ENCODE data around the gene DNMT3L.
"Not testable (repeated sequence)": the region's sequence is repeated elsewhere in the genome, so short reads cannot be mapped to it uniquely, and the experiment has no call there.

DNMT3L gene

DNA sequence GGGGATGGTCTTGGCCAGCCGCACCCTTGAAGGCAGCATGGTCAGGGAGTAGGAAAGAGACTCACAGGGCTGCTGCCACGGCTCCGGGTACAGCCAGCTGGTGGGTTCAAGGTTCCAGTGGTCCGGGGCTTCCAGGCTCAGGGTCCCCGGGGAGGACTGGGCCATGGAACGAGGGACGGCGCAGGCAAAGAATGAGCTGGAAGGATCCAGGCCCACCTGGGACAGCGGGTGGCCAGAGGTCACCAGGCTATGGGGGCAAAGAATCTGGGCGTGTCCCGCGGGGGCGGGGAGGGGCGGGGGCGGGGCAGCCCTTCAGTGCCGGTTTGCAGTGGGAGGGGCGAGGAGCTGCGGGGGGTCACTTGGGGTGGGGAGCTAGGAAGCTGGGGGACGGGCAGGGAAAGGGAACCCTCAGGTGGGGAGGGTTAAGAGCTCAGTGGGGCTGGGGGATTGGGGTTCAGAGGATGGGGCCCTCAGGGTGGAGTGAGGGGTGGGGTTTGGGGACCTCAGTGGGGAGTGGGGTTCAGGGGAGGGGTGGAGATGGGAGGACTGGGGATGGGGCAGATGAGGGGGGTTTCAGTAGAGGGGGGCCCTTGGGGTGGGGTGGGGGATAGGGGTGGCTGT, at the start of gene DNMT3L:
Gene DNMT3L (minus strand): TSS at position 223 of the 621 bp plus-strand sequence. CDS start 638 bp downstream, outside the sequence.
- no peak for ATAC-seq

DNA sequence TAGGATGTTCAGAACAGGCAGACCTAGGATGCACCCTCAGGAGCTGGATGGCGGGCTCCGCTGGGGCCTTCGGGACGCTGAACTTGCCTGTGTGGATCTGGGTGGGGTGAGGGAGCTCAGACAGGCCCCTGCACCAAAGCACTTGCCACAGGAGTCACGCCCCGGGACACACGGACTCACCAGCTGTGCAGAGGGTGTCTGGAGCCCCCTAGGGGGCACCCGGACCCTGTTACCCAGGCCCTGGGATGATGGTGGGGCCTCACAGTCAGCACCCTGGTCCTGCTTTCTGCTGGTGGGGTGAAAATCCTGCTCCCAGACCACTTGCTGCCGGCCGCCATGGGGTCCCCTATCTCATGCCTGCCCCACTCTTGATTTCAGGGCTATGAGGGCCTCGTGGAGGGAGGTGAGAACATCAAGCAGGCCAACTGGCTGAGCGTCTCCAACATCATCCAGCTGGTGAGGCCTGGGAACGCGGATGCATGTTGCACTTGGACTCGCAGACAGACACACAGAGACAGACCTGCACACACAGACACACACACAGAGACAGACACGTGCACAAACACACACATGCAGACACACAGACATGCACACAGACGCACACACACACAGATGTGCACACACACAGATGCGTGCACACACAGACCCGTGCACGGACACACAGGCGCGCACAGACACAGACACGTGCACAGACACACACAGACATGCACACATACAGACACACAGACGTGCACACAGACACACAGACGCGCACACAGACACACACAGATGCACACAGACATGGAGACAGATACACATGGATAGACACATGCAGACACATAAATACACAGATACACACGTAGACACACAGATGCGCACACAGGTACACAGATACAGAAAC, 49.2 kb upstream of the DNMT3L start:
- ATAC-seq: no peak

DNA sequence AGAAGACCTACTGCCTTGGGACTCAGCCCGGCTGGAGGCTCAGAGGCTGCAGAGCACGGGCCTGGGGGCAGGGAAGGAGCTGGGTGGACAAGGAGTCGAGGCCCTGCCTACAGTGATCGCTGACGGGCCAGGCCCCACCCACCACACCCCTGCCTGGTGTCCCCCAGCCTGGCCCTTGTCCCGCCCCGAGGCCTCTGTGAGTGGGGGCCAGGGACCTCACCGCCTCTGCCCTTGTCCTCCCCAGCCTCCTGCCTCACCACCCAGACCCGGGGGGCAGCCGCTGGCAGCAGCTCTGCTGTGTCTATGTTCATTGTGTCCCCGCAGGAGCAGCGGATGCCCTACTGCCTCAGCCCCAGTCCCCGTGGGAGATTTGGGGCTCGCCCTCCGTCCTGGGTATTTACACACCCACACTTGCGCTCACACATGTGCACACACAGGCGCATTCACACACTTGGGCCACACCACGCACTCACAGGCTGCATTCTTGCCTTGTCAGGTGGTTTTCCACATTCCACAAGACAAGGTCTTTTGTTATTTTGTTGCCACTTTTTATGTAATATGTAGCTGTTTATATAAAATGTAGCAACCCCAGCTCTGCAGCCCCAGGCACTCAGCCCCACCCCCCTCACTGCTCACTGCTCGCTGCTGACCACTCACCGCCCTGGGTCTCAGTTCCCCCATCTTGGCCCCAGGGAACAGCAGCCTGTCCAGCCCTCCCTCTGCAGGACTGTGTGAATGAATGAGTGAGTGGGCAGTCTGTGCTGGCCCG, 45.4 kb upstream of the DNMT3L start:
- ATAC-seq: no peak

DNA sequence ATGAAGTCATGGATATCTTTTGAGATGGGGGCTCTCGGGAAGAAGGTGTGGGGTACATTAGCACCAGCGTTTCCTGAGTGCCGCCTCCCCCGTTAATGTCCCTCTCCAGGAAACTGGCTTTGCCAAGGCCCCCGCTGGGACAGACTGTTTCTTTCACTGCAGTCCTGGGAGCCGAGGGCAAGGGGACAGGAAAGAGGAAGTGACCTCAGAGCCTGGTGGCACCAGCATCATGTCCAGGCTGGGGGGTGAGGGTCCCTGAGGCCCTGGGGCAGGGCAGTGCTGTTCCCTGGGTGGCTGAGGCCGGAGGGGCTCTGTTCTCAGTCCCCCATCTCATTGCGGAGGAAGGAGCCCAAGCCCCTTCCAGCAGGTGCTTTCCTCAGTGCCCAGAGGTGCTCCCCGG, 44.0 kb upstream of the DNMT3L start:
- ATAC-seq: no peak

DNA sequence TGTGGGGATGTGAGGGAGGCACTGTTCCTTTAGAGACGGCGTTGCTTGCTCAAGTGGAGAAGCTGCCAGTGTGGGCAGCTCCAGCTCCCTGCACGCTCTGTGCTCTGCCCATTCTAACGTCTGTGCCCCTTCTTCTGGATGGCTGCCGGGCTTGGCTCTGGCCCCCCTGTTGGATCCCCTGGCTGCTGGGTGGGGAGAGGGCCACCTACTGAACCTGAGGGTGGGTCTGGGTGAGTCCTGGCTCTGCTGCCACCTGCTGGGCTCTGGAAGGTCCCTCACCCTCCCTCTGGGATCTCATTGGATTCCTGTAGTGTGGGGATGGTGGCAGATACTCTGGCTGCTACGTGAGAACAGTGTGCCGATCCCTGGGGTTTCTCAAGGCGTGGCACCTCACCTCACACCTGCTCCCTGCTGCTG, 43.2 kb upstream of the DNMT3L start:
- peak; percentile 35 to 68 for ATAC-seq

DNA sequence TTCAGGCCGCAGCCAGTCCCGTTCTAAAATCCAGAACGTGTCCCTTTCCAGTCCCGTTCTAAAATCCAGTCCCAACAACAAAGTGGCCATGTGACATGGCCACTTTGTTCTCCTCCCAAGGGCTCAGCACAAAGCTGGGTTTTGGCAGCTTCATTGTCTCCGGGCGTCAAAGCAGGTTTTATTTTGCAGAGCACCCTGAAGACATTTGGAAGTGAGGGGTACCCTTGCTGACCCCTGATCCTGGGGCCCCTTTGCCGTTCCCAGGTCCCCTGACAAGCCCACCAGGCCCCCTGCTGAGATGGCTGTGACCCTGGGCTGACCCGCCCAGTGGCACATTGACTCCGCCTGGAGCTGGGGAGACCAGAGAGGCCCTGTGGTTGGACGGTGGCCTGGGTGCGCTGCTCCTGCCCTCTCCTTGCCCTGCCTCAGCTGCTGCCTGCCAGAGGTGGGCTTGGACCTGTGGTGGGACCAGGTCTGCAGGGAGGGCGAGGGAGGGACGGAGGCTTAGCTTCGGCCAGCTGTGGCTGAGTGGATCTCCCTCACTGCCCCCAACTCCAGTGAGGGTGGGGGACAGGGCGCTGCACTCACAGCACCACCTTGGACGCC, 42.4 kb upstream of the DNMT3L start:
- ATAC-seq: no peak

DNA sequence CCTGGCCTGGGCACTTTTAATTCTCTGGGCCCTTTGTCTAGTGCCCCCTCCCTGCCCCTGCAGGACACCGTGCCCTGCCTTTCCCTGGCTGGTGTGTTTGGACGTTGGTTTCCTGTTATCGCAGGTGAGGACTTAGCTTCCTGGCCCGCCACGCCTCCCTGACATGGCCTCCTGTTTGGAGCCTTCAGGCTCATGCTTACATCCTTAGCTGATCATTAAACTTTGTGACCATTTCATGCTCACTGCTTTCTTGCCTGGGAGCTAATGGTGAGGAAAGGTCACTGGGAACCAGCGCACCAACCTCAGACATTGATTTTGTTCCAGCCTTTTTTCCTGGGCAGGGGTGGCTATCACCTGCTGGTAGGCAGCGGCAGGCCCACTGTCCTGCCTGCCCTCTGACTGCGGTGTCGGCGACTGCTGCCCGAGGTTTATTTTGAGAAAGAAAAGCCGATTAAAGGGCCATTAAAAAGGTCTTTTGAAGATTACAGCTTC, 41.8 kb upstream of the DNMT3L start:
- no peak for ATAC-seq

DNA sequence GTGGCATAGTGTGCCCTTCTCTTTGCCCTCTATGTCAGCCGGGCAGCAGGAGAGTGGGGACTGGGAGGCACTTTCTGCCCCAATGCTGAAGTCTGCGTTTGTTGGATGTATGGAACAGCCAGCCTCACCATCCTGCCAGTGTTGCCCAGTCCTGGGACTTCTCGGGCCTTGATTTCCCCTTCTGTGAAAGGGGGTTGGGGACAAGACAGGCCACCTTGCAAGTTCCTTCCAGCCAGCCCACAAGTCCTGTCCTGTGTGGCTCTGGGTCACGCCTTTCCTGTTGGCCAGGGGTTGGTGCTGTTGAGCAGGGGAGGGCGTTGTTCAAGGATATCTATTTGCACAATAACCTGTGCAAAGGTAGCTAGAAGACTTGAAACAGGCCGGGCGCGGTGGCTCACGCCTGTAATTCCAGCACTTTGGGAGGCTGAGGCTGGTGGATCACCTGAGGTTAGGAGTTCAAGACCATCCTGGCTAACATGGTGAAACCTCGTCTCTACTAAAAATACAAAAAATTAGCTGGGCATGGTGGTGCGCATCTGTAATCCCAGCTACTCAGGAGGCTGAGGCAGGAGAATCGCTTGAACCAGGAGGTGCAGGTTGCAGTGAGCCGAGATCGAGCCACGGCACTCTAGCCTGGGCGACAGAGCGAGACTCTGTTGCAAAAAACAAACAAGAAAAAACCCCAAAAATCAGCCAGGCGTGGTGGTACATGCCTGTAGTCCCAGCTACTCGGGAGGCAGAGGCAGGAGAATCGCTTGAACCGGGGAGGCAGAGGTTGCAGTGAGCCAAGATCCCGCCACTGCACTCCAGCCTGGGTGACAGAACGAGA, 41.1 kb upstream of the DNMT3L start:
- ATAC-seq: not testable (repeated sequence)

DNA sequence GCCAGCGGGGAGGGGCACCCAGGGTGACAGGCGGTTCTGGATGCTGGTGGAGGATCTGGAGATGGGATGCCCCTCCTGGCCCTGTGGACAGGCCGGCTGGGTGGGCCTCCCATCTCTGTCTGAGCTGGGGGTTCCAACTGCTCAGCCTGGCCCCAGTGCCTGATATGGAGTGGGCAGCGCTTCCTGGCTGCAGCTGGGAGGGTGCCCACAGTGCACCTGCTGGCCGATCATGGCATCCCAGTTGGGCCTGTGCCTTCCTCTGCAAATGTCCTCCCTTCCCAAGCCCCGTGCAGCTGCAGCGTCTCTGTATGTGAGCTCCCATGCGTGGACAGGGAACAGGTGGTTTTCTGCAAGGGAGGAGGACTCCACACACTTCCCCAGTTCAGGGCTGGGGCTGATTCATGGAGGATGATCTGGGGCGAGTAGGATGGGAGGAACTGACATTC, 40.3 kb upstream of the DNMT3L start:
- ATAC-seq: no peak

DNA sequence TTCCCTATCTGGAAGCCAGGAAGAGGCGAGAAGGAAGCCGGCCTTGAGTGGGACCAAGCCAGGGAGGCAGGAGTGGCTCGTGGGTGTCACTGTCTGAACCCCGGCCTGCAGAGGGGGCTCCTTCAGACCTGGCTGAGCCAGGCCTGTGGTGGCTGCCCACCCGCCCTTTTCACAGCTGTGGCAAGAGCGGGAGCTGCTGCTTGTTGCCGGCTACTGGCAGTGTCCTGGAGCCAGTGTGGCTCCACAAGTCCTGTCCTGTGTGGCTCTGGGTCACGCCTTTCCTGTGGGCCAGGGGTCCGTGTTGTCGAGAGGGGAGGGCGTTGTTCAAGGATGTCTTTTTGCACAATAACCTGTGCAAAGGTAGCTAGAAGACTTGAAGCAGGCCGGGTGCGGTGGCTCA, 39.4 kb upstream of the DNMT3L start:
- no peak for ATAC-seq

DNA sequence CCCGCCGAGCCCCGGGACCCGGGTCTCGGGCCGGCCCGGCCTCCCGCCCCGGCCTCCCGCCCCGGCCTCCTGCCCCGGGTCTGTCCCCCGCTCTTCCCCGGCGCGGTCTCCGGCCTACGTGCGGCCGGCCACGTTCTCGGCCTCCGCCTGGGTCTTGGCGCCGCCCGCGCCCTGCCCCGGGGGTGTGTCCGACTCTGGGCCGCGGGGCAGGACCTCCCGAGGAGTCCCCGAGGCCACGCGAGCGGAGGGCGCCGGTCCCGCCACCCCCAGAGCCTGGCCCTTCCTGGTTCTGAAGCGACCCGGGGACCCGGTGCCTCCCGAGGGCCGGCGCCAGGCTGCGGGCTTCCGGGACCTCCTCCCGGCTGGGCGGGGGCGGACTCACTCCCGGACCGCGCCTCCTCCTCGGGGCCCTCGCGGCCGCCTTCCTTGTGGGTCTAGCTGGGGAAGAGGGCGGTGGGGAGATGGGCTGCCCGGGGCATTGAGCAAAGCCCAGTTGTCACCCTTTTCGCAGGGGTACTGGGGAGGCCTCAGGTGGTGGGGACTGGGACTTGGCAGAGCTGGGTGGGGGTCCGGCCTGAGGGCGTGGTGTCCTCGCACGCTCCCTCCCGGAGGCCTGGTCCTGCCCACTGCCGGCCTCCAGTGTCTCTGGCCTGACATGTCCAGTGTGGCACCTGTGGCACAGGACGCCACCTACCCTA, 38.7 kb upstream of the DNMT3L start:
- peak; percentile 48 to 57 for ATAC-seq

DNA sequence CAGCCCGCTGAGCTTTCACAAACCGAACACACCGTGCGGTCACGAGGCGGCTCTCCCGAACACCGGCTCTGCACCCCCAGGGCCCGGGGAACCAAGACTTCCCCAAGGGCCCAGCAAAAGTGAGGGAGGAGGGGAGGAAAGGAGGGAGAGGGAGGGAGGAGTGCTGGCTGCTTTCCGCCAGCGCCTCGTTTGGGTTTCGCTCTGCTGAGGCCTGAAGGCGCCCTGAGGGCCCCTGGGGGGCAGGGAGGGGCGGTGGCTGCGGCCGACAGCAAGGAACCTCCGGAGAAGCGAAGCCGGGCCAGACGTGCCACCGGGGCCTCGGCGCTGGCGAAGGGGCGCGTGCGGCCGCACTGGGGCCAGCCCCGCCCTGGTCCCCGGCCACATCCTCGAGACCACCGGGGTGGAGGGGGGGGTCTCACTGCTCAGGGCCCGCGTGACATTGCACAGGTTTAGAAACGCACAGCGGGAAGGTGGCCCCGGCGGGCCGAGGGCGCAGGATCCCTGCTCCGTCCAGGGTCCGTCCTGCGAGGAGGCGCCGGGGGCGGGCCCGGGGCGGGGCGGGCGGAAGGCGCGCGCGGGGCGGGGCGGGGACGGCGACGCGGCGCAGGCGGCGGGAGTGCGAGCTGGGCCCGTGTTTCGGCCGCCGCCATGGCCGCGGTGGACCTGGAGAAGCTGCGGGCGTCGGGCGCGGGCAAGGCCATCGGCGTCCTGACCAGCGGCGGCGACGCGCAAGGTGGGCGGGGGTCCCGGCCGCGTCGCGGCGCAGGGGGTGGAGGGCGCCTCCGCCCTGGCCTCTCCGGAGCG, 38.0 kb upstream of the DNMT3L start, which contains the start of gene PFKL:
Gene PFKL (plus strand): TSS at position 596 of the 804 bp plus-strand sequence. CDS start 53 bp downstream, at position 649.
- peak; percentile 75 to 77 for ATAC-seq

DNA sequence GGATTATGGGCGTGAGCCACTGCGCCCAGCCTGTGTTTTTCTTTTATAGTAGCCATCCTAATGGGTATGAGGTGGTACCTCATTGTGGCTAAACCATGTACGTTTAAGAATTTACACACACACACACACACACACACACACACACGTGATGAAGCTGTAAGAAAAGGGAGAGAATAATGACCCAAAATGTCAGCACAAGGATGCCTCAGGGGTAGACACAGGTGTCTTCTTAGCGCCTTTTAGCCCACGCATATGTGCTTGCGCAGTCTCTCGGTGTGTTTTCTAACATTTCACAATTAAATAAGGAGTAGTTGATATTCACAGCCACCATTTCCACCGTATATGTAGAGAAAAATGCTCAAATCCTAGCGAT, 37.4 kb upstream of the DNMT3L start:
- ATAC-seq: no peak

DNA sequence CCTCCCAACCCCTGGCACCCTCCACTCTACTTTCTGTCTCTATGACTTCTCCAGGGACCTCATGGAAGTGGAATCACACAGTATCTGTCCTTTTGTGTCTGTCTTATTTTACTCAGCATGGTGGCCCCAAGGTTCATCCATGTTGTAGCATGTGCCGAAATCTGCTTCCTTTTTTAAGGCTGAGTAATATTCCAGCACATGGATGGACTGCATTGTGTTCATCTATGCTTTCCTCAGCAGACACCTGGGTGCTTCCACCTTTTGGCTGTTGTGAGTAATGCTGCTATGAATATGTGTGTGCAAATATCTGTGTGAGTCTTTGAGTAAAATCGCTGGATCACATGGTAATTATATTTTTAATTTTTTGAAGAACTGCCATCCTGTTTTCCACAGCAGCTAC, 36.6 kb upstream of the DNMT3L start:
- ATAC-seq: no peak

DNA sequence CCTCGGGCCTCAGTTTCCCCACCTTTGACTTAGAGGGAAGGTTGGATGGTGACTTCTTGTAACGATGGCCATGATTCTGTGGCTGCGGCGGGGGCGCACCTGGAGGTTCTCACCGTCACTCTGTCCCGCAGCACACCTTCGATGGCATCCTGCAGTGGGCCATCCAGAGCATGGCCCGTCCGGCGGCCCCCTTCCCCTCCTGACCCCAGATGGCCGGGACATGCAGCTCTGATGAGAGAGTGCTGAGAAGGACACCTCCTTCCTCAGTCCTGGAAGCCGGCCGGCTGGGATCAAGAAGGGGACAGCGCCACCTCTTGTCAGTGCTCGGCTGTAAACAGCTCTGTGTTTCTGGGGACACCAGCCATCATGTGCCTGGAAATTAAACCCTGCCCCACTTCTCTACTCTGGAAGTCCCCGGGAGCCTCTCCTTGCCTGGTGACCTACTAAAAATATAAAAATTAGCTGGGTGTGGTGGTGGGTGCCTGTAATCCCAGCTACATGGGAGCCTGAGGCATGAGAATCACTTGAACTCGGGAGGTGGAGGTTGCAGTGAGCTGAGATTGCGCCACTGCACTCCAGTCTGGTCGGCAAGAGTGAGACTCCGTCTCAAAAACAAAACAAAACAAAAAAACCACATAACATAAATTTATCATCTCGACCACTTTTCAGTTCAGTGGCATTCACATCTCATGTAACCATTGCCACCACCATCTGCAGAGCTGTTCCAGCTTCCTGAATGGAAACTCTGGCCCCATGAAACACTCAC, 36.0 kb upstream of the DNMT3L start:
- ATAC-seq: peak; percentile 34 to 44

DNA sequence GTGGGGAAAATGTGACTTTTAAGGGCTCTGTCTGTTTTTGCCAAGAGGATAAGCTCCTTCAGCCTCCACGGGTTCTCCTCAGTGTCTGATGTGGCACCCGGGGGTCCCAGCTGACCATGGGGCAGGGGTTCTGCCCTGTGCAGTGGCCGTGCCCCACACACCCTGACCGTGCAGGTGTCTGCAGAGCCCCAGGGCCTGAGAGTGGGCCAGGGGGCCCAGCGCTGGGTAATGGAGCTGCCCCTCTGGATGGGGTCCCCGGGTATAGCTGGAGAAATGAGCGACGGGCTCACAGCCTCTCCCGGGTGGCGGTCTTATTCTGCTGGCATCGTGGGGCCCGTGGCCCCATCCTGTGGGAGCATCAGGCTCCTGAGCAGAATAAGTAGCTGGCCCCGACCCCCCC, 35.2 kb upstream of the DNMT3L start:
- no peak for ATAC-seq

DNA sequence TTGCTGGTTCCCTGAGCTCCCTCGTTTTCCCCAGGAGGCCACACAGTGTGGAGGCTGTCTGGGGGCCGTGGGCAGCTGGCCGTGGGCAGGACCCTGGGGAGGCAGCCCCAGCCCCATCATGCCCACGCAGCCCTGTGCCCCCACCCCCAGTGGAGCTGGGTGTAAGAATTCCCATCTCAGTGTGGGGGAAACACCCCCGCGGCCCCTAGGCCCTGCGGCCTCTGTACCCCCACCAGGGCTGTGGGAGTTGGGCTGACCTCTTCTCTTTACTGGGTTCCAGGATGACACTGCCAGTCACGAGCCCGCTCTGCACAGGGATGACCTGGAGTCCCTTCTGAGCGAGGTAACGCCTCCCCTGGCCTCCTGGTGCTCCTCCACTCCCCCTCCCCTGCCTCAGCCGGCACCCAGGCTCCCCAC, 34.4 kb upstream of the DNMT3L start:
- no peak for ATAC-seq

DNA sequence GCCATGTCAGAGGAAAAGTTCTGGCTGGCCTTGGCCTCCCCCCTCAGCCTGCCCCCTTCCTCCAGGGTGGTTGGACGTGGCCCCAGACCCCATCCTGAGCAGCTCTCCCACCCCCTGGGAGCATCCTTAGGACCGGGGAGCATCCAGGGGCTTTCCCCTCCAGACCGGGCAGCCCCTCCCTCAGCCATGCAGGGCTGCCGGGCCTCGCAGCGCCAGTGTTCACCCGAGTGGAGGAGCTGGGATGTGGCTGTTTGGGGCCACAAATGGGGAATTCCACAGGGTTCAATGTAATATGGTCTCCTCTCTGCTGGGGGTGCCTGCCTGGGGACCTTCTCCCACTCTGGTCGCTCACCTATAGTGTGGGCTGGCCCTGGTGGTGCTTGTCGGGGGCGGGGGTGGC, 33.9 kb upstream of the DNMT3L start:
- no peak for ATAC-seq

DNA sequence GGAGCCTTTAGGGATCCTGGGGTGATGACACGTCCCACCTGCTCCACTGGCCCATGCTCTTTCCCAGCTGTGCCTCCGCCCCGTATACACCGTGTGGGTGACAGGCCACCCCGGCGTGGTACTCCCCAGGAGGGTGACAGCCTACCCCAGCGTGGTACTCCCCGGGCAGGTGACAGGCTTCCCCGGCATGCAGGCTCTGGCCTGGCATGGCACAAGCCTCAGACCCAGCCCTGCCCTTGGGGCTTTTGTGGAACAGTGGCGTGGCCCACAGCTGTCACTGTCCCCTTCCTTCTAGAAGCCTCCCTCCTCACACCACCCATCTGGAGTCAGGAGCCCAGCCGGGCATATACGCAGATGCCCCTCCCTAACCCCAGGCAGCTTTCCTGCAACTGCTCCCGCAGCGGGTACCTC, 33.5 kb upstream of the DNMT3L start:
- ATAC-seq: no peak

All from activated CD4-positive, CD25-positive, alpha-beta regulatory T cell treated with anti-CD3 and anti-CD28 coated beads, Interleukin-2, amount 50 U/mL, for 24 hours (primary cell).